Tibial artery (tissue), 4 donors: Measurements from ENCODE around the gene POLR3E.

Experiments used
- DNase-seq, 2 donors: peaks; one replicate each; pipeline ENCODE4 v3.0.0-alpha.2; 2019
- H3K27ac ChIP-seq, 2 donors: fragments of 200-600 bp; sonication (generic) in 1 of 2; 1 replicate in 1 of 2; 2 replicates in 1 of 2; pipeline ENCODE4 v1.5.1; 2018 to 2019; ENCODE audit warnings: mild to moderate bottlenecking in 1 of 2
- H3K27me3 ChIP-seq, 2 donors: fragments of 200-600 bp; sonication (generic) in 1 of 2; one replicate each; pipeline versions ENCODE4 v1.5.1 to v1.6.0; 2016 to 2019
- H3K36me3 ChIP-seq, 3 donors: fragments of 200-600 bp; sonication (generic) in 2 of 3; one replicate each; pipeline ENCODE4 v1.5.1; 2016 to 2019; ENCODE audit warnings: mild to moderate bottlenecking in 2 of 3
- H3K4me1 ChIP-seq, 4 donors: fragments of 200-600 bp; sonication (generic) in 2 of 4; 1 replicate in 3 of 4; 2 replicates in 1 of 4; pipeline ENCODE4 v1.5.1; 2016 to 2019
- H3K4me3 ChIP-seq, 2 donors: fragments of 200-600 bp; sonication (generic) in 1 of 2; 1 replicate in 1 of 2; 2 replicates in 1 of 2; pipeline ENCODE4 v1.5.1; 2018 to 2019; ENCODE audit warnings: mild to moderate bottlenecking in 2 of 2
- H3K9me3 ChIP-seq, 3 donors: fragments of 200-600 bp; sonication (generic) in 1 of 3; one replicate each; pipeline ENCODE4 v1.5.1; 2016 to 2019
- CTCF ChIP-seq, 2 experiments: fragments of 200-600 bp in 1 of 2; fragments of 450-650 bp in 1 of 2; IDR thresholded peaks; one replicate each; pipeline ENCODE4 v1.5.1; 2017 to 2019; ENCODE audit warnings: antibody characterized with exemption in 2 of 2, mild to moderate bottlenecking in 1 of 2, moderate library complexity in 1 of 2
- intact Hi-C: fragments of 100-400 bp; cut with DNase I; formaldehyde crosslinking; loops from one replicate; pipeline ENCODE4 v1.15.0; 2023; ENCODE audit warnings: low total_unique reads

The POLR3E gene

GRCh38 chr16:22282254-22282892 is 14.8 kb upstream of the POLR3E start:
- H3K27me3 ChIP-seq: no peaks in the 10 kb centered on the region
- intact Hi-C loops: no loop called here
- TF ChIP-seq CTCF (IDR thresholded peaks at IDR 0.05): no peak
- DNase-seq: no peak
- H3K36me3 ChIP-seq: peaks cover 70 to 90% (median 87%) of the 10 kb centered on the region in 3 donors
- no peaks in the 10 kb centered on the region for H3K4me1 ChIP-seq
- H3K27ac ChIP-seq: no peak overlapping the region
- no peaks in the 10 kb centered on the region for H3K9me3 ChIP-seq
- H3K4me3 ChIP-seq: no peak overlapping the region

GRCh38 chr16:22284637-22285036 is 12.6 kb upstream of the POLR3E start:
- Histone ChIP-seq H3K4me1 (no peaks in the 10 kb centered on the region), H3K36me3 (peaks cover 57 to 70% (median 68%) of the 10 kb centered on the region in 3 donors), H3K27me3 (no peaks in the 10 kb centered on the region), H3K4me3 (no peak overlapping the region), H3K27ac (no peak overlapping the region), H3K9me3 (no peaks in the 10 kb centered on the region)
- no peak for DNase-seq
- intact Hi-C loops: no loop called here
- no peak for TF ChIP-seq CTCF (IDR thresholded peaks at IDR 0.05)

GRCh38 chr16:22285080-22285479 is 12.1 kb upstream of the POLR3E start:
- intact Hi-C loops: no loop called here
- H3K27ac ChIP-seq: no peak overlapping the region
- H3K9me3 ChIP-seq: no peaks in the 10 kb centered on the region
- H3K4me1 ChIP-seq: no peaks in the 10 kb centered on the region
- H3K27me3 ChIP-seq: no peaks in the 10 kb centered on the region
- TF ChIP-seq CTCF (IDR thresholded peaks at IDR 0.05): no peak
- H3K4me3 ChIP-seq: no peak overlapping the region
- no peak for DNase-seq
- peaks cover 53 to 66% (median 64%) of the 10 kb centered on the region in 3 donors for H3K36me3 ChIP-seq

GRCh38 chr16:22291020-22291419 is 6.2 kb upstream of the POLR3E start:
- Histone ChIP-seq H3K27me3 (no peaks in the 10 kb centered on the region), H3K9me3 (no peaks in the 10 kb centered on the region), H3K4me3 (no peak overlapping the region), H3K4me1 (no peaks in the 10 kb centered on the region), H3K27ac (no peak overlapping the region), H3K36me3 (peaks cover 0 to 8% (median 7%) of the 10 kb centered on the region in 3 donors)
- DNase-seq: no peak
- no peak for TF ChIP-seq CTCF (IDR thresholded peaks at IDR 0.05)
- intact Hi-C loops: loop anchor here (10.0 kb wide), 1 partner anchor 56 kb away; no protein-coding TSS in a partner anchor

GRCh38 chr16:22291860-22292318 is 5.3 kb upstream of the POLR3E start:
- TF ChIP-seq CTCF (IDR thresholded peaks at IDR 0.05): no peak
- no peaks in the 10 kb centered on the region for H3K36me3 ChIP-seq
- no peaks in the 10 kb centered on the region for H3K9me3 ChIP-seq
- no peak for DNase-seq
- H3K27ac ChIP-seq: no peak overlapping the region
- no peaks in the 10 kb centered on the region for H3K27me3 ChIP-seq
- H3K4me1 ChIP-seq: peaks cover 0 to 7% (median 3%) of the 10 kb centered on the region in 4 donors
- no peak overlapping the region for H3K4me3 ChIP-seq
- intact Hi-C loops: loop anchor here (10.0 kb wide), 1 partner anchor 57 kb away; no protein-coding TSS in a partner anchor
